Endothelial cell of umbilical vein (primary cell): ENCODE measurements around the gene GGTLC2.
"Not testable (repeated sequence)": the region's sequence is repeated elsewhere in the genome, so short reads cannot be mapped to it uniquely, and the experiment has no call there.

Source experiments
- EZH2 ChIP-seq: IDR thresholded peaks from 2 replicates; pipeline ENCODE4 v1.6.1; 2012; ENCODE audit warnings: borderline replicate concordance, low read depth, mild to moderate bottlenecking, moderate library complexity, low read length, inconsistent platforms; ENCODE audit not compliant: severe bottlenecking
- FOS ChIP-seq: IDR thresholded peaks from 2 replicates; pipeline ENCODE4 v1.6.1; 2011; ENCODE audit warnings: mild to moderate bottlenecking, low read length, moderate library complexity, borderline replicate concordance; ENCODE audit not compliant: insufficient read depth
- GATA2 ChIP-seq: IDR thresholded peaks from 2 replicates; pipeline ENCODE4 v1.7.0; 2011; ENCODE audit warnings: low read depth, mild to moderate bottlenecking, moderate library complexity, mixed read lengths, low read length; ENCODE audit not compliant: insufficient read length, insufficient read depth
- JUN ChIP-seq: IDR thresholded peaks from 2 replicates; pipeline ENCODE4 v1.6.1; 2011; ENCODE audit warnings: borderline replicate concordance, low read depth; ENCODE audit not compliant: insufficient read length, insufficient read depth
- MYC ChIP-seq: IDR thresholded peaks from one replicate; pipeline ENCODE4 v1.6.1; 2011; ENCODE audit warnings: mild to moderate bottlenecking, low read depth, low read length
- POLR2A ChIP-seq: IDR thresholded peaks from 2 replicates; pipeline ENCODE4 v1.6.1; 2012; ENCODE audit warnings: low read depth, mild to moderate bottlenecking, control low read depth, low read length
- POLR2AphosphoS5 ChIP-seq: IDR thresholded peaks from 2 replicates; pipeline ENCODE4 v1.6.1; 2012; ENCODE audit warnings: low read depth, mild to moderate bottlenecking, control low read depth, low read length, moderate library complexity; ENCODE audit not compliant: insufficient read depth
- TF ChIP-seq, protein P1 (sequence below), 2 donors: IDR thresholded peaks; 1 replicate in 1 of 2; 2 replicates in 1 of 2; pipeline ENCODE4 v1.5.1; 2011; ENCODE audit warnings: low read length in 2 of 2, mild to moderate bottlenecking in 2 of 2, moderate library complexity in 2 of 2, control low read depth in 1 of 2, inconsistent platforms in 1 of 2, low read depth in 1 of 2; ENCODE audit not compliant: insufficient read depth in 1 of 2; ENCODE audit errors: extremely low read depth in 1 of 2
- TF ChIP-seq, protein P2 (sequence below): IDR thresholded peaks from 2 replicates; pipeline ENCODE4 v1.6.1; 2011; ENCODE audit not compliant: insufficient read depth, insufficient read length

- TF ChIP-seq EZH2, MYC, JUN, POLR2A, POLR2AphosphoS5, FOS, GATA2: not testable (repeated sequence)
- TF ChIP-seq, protein P1, sequence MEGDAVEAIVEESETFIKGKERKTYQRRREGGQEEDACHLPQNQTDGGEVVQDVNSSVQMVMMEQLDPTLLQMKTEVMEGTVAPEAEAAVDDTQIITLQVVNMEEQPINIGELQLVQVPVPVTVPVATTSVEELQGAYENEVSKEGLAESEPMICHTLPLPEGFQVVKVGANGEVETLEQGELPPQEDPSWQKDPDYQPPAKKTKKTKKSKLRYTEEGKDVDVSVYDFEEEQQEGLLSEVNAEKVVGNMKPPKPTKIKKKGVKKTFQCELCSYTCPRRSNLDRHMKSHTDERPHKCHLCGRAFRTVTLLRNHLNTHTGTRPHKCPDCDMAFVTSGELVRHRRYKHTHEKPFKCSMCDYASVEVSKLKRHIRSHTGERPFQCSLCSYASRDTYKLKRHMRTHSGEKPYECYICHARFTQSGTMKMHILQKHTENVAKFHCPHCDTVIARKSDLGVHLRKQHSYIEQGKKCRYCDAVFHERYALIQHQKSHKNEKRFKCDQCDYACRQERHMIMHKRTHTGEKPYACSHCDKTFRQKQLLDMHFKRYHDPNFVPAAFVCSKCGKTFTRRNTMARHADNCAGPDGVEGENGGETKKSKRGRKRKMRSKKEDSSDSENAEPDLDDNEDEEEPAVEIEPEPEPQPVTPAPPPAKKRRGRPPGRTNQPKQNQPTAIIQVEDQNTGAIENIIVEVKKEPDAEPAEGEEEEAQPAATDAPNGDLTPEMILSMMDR (IDR thresholded peaks at IDR 0.05; ENCODE audit: extremely low read depth in 1 of 2, insufficient read depth in 1 of 2, low read depth in 1 of 2, low read length in 2 of 2), result not testable (repeated sequence)
- TF ChIP-seq, protein P2, sequence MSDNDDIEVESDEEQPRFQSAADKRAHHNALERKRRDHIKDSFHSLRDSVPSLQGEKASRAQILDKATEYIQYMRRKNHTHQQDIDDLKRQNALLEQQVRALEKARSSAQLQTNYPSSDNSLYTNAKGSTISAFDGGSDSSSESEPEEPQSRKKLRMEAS, result not testable (repeated sequence)
Measured at GRCh38 chr22:22638313-22638712, 6.1 kb upstream of the GGTLC2 start.
